Amniotic epithelial cell (primary cell): ENCODE data around the gene CFTR.
A peak's percentile ranks its signal among the peaks of the same experiment; 100 is the strongest.
"Not testable (repeated sequence)": the region's sequence is repeated elsewhere in the genome, so short reads cannot be mapped to it uniquely, and the experiment has no call there.

ENCODE experiments used
- DNase-seq: peaks from one replicate; pipeline ENCODE4 v3.0.0-alpha.2; 2010; ENCODE audit warnings: low read depth

Gene CFTR

DNA sequence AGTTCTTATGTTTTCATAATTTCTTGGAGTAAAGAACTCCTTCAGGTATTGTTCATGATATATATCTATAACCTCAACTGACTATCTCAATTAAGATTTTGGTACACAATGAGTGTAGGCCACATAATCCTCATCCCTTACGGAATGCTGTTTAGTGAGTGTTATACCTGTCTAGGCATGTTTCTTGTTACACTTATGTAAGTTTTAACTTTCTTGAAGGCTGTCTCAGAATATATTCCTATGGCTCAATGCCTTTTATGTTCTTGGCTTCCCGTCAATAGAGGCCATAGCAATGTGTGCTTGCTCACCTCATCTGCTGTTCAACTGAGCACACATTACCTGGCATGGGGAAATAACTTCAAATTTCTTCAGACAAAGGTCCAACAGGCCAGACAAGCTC, 208.3 kb downstream of the CFTR start:
- no peak for DNase-seq

GRCh38 chr7:117689406-117689805, 209.6 kb downstream of the CFTR start:
- no peak for DNase-seq

GRCh38 chr7:117690147-117690546, 210.3 kb downstream of the CFTR start:
- DNase-seq = no peak

DNA sequence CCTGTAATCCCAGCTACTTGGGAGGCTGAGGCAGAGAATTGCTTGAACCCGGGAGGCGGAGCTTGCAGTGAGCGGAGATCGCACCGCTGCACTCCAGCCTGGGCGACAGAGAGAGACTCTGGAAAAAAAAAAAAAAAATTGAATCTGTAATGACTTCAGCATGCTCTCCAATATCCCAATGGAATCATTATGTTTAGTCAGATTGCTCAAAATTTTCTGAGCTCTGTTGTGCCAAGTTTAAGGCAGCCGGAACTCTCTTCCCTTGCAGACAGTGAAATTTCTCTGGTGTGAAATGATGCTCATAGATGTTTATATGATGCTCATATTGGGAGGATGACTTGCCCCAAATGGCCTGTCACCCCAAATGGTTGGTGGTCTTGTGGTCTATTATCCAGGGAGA, 212.5 kb downstream of the CFTR start:
- DNase-seq = no peak

DNA sequence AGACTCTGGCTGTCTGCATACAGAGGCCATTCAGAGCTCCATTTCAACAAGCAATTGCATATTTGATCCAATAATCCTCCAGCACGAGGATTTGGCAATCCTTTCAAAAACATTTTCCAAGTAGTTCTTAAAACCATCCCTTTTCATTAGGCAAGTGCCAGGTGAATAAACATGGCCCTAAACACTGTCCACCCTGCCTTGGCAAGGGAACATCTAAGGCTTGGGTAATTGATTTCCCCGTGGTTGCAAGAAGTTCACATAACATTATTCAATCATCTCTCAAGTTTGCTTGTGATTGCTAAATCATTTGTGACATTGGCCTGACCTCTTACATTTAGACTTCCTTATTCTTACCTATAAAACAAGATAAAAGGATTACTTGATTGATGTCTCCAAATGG, 218.2 kb downstream of the CFTR start:
- no peak for DNase-seq

DNA sequence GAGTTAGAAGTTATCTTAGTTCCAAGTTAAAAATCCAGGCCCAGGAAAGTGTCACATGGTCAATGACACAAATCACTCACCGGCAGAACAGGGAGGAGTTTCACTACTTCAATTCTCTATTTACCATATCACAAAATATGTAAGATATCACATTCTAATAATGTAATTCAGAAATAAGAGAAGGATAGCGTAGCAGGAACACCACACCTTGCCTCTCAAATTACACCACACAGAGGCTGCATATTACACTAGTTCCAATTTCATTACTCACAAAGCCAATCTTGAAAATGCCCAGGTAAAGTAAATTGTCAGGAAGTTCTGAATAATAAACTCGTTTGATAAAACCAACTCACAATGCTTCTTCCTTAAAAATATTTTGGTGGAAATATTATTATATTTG, 224.2 kb downstream of the CFTR start:
- DNase-seq = no peak

DNA sequence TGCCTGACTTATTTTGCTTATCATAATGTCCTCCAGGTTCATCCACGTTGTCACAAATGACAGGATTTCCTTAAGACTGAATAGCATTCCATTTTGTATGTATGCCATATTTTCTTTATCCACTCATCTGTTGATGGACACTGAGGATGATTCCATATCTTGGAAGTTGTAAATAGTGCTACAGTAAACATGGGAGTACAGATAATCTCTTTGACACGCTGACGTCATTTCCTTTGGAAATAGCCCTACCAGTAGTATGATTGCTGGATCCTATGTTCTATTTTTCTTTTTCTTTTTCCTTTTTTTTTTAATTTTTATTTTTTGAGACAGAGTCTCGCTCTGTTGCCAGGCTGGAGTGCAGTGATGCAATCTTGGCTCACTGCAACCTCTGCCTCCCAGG, 225.8 kb downstream of the CFTR start:
- DNase-seq = peak; percentile 29

DNA sequence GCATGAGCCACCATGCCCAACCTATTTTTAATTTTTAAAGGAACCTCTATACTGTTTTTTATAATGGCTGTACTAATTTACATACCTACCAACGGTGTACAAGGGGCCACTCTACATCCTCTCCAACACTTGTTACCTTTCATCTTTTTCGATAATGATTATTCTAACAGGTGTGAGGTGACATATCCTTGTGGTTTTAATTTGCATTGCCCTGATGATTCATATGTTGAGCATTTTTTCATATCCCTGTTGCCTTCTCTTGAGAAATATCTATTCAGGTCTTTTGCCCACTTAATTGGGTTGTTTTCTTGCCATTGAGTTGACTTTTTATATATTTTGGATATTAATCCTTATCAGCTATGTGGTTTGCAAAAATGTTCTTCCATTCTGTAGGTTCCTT, 226.4 kb downstream of the CFTR start:
- DNase-seq = no peak

- no peak for DNase-seq
Measured at GRCh38 chr7:117707080-117707479, 227.3 kb downstream of the CFTR start.

DNA sequence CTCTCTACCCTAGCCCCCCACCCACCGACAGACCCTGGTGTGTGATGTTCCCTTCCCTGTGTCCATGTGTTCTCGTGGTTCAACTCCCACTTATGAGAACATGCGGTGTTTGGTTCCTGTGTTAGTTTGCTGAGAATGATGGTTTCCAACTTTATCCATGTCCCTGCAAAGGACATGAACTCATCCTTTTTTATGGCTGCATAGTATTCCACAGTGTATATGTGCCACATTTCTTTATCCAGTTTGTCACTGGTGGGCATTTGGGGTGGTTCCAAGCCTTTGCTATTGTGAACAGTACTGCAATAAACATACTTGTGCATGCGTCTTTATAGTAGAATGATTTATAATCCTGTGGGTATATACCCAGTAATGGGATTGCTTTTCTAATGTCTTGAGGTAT, 228.3 kb downstream of the CFTR start:
- not testable (repeated sequence) for DNase-seq

DNA sequence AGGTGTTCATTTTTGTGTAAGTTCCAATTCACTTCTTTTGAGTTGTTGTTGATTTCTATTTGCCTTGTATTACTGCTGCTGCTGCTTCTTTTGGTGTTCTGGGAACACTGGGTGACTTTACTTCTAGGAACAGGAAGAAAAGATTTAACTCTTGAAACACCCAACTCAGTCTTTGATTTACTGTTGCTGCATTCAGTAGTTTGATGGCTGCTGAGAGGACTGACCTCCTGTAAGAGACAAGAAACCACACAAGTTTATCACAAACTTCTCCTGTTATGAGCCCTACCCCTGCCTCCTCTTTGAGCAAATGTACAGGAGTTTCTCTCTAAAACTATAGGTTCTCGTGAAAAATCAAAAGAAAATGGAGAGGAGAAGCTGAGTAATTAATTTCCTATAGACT, 231.7 kb downstream of the CFTR start:
- no peak for DNase-seq

DNA sequence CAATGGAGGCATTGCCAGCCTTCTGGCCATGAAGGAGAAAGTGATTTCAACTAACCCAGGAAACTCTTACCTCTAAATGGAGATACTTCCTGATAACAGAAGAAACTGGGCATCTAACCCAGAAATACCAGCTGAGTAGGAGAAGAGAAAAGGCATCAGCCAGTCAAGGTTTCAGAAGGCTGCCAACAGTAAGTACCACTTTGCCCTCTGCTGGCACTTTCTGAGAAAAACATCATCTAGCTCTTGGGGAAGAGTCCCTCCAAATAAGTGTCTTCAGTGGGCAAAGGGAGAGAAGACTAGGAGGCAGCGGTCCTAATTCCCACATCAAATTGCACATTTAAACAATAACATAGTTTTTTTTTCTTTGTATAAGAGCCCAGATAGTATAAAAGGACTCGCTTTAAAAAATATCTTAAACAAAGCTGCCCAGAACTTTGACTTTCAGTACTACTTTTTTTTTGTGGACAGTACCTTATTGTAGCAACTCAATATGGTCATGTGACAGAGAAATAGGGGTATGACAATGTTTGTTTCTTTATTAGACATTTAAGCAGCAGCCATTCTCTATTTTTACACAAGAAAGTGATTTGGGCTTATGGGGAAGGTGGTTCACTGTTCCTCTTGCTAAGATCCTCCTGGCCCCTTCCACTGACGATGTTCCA, 236.1 kb downstream of the CFTR start:
- DNase-seq = peak; percentile 69

- DNase-seq = no peak
Measured at GRCh38 chr7:117716707-117717299, 237.0 kb downstream of the CFTR start.

DNA sequence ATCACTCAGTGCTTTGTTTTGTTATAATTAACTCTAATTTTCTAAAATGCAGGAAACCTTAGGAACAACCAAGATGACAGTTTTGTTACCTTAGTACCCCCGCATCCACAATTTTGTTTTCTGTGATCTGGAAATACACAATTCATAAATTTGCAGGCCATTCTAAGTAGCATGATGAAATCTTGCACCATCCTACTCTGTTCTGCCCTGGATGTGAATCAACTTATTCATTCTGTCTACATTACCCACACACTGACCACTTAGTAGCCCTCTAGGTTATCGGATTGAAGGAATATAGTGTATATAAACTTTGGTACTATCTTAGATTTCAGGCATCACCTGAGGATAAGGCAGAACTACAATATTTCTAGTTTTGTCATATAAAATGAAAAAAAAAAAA, 237.5 kb downstream of the CFTR start:
- no peak for DNase-seq
